ENCODE results near the gene SCN4B. TPM values are rescaled to one million over a fixed set of nuclear protein-coding genes. Genes with fewer than 3 reads are reported as not detected.

SCN4B gene
- total RNA-seq, 3 donors from 2014 or later (not counting 1 experiment from before 2014, with no cell fraction given) = 0.33 TPM; not detected in 2

DNA sequence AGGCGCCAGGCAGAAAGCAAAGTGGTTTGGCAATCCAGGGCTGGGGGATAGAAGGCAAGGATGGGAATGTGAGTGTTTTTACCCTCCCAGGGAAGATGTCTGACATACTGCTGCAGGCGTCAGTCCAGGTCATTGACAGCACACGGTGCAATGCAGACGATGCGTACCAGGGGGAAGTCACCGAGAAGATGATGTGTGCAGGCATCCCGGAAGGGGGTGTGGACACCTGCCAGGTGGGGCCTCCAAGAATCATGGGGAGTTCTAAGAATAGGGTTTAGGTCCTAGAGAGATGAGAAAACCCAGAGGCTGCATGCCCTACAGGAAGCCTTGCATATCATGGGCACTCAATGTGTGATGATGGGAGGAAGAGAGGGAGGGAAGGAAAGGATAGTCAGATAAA, 37.6 kb downstream of the SCN4B start:
- H3K27ac Mint-ChIP-seq = peak overlapping the region in 1 of 2 donors; percentile 43
- peaks cover 16 to 17% of the 10 kb centered on the region in 2 donors for H3K27me3 Mint-ChIP-seq (ENCODE audit: low read depth in 2 of 2)
- ATAC-seq = no peak
- intact Hi-C loops (cut with micrococcal nuclease) = no loop called here
- no peaks in the 10 kb centered on the region for H3K9me3 ChIP-seq (ENCODE audit: control insufficient read depth, insufficient read depth, low read length)
- H3K9me3 Mint-ChIP-seq = no peaks in the 10 kb centered on the region
- 95% methylated on average over 7 of the region's 7 CpGs for WGBS (ENCODE audit: insufficient coverage)
- TF ChIP-seq, protein P1, sequence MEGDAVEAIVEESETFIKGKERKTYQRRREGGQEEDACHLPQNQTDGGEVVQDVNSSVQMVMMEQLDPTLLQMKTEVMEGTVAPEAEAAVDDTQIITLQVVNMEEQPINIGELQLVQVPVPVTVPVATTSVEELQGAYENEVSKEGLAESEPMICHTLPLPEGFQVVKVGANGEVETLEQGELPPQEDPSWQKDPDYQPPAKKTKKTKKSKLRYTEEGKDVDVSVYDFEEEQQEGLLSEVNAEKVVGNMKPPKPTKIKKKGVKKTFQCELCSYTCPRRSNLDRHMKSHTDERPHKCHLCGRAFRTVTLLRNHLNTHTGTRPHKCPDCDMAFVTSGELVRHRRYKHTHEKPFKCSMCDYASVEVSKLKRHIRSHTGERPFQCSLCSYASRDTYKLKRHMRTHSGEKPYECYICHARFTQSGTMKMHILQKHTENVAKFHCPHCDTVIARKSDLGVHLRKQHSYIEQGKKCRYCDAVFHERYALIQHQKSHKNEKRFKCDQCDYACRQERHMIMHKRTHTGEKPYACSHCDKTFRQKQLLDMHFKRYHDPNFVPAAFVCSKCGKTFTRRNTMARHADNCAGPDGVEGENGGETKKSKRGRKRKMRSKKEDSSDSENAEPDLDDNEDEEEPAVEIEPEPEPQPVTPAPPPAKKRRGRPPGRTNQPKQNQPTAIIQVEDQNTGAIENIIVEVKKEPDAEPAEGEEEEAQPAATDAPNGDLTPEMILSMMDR (IDR thresholded peaks at IDR 0.05) = no peak
- no peak overlapping the region for H3K27ac ChIP-seq (ENCODE audit: low read length)
- no peak for DNase-seq
- no peak overlapping the region for H3K4me3 ChIP-seq (ENCODE audit: low read length)
- no peaks in the 10 kb centered on the region for H3K27me3 ChIP-seq (ENCODE audit: control insufficient read depth, insufficient read depth, low read length)
- no peak overlapping the region for H3K4me3 Mint-ChIP-seq
- H3K36me3 ChIP-seq (ENCODE audit: control insufficient read depth, insufficient read depth, low read length) = no peaks in the 10 kb centered on the region
- peaks cover 0 to 11% of the 10 kb centered on the region in 2 donors for H3K4me1 Mint-ChIP-seq
- no peaks in the 10 kb centered on the region for H3K36me3 Mint-ChIP-seq
- H3K4me1 ChIP-seq (ENCODE audit: control insufficient read depth, insufficient read depth, low read length) = no peaks in the 10 kb centered on the region

DNA sequence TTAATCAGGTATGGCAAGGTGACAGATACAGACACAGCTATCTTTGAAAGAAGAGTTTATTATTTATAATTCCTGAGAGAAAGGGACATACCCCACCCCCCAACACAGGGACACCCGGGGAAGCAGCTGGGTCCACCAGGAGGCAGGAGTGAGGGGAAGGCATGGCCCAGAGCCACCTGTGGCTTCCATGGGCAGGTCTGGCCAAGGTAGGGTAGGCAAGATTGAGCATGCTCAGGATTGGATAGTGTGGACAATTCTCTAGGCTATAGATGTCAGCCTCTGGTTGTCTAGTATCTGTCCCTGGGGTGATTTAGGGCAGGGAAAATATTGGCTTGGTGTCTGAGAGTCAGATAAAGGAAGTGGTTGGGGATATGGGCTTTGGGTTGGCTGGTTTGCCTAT, 38.4 kb downstream of the SCN4B start:
- H3K27ac Mint-ChIP-seq = no peak overlapping the region

DNA sequence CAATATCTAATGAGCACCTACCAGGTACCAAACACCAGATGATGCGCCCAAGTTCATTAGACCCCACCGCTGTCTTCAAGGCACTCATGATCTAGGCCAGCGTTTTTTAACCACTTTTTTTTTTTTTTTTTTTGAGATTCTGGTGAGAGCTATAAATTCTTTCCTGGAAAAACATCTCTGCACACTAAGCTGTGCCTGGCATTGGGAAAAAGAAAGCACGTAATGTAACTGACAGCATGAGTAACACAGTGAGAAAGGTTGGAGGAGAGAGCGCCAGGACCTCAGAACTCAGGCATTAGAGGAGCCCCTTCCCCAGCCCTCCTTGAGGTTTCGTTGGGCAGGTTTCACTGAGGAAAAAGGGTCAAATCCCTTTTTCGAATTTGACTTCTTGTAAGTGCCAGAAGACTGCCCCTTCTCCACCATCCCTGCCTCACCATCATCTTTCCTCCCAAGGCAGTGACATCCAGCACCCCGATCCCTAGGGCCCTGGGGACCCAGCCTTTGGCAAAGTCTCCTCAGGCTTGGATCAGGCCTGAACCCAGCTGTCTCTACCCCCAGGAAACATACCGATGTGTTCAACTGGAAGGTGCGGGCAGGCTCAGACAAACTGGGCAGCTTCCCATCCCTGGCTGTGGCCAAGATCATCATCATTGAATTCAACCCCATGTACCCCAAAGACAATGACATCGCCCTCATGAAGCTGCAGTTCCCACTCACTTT, 39.8 kb downstream of the SCN4B start:
- no peak overlapping the region for H3K4me3 ChIP-seq (ENCODE audit: low read length)
- H3K27me3 ChIP-seq (ENCODE audit: control insufficient read depth, insufficient read depth, low read length) = no peaks in the 10 kb centered on the region
- H3K36me3 ChIP-seq (ENCODE audit: control insufficient read depth, insufficient read depth, low read length) = no peaks in the 10 kb centered on the region
- H3K4me3 Mint-ChIP-seq = no peak overlapping the region
- no peaks in the 10 kb centered on the region for H3K4me1 ChIP-seq (ENCODE audit: control insufficient read depth, insufficient read depth, low read length)
- intact Hi-C loops (cut with micrococcal nuclease) = no loop called here
- DNase-seq (no peak), ATAC-seq (no peak)
- H3K36me3 Mint-ChIP-seq = no peaks in the 10 kb centered on the region
- no peak overlapping the region for H3K27ac Mint-ChIP-seq
- H3K4me1 Mint-ChIP-seq = peaks cover 0 to 11% of the 10 kb centered on the region in 2 donors
- peaks cover 10 to 14% of the 10 kb centered on the region in 2 donors for H3K27me3 Mint-ChIP-seq (ENCODE audit: low read depth in 2 of 2)
- no peaks in the 10 kb centered on the region for H3K9me3 Mint-ChIP-seq
- TF ChIP-seq, protein P1 (IDR thresholded peaks at IDR 0.05) = no peak
- 91% methylated on average over 11 of the region's 11 CpGs for WGBS (ENCODE audit: insufficient coverage)
- H3K9me3 ChIP-seq (ENCODE audit: control insufficient read depth, insufficient read depth, low read length) = no peaks in the 10 kb centered on the region
- no peak overlapping the region for H3K27ac ChIP-seq (ENCODE audit: low read length)

More for the DNA sequence above, 38.4 kb downstream of the SCN4B start:
- Histone ChIP-seq H3K4me1 (ENCODE audit: control insufficient read depth, insufficient read depth, low read length) (no peaks in the 10 kb centered on the region), H3K4me3 (ENCODE audit: low read length) (no peak overlapping the region), H3K36me3 (ENCODE audit: control insufficient read depth, insufficient read depth, low read length) (no peaks in the 10 kb centered on the region), H3K27me3 (ENCODE audit: control insufficient read depth, insufficient read depth, low read length) (no peaks in the 10 kb centered on the region), H3K9me3 (ENCODE audit: control insufficient read depth, insufficient read depth, low read length) (no peaks in the 10 kb centered on the region), H3K27ac (ENCODE audit: low read length) (no peak overlapping the region)
- ATAC-seq (no peak), DNase-seq (no peak)
- no peak overlapping the region for H3K4me3 Mint-ChIP-seq
- peaks cover 0 to 11% of the 10 kb centered on the region in 2 donors for H3K4me1 Mint-ChIP-seq
- H3K9me3 Mint-ChIP-seq = no peaks in the 10 kb centered on the region
- no peaks in the 10 kb centered on the region for H3K36me3 Mint-ChIP-seq
- TF ChIP-seq, protein P1 (IDR thresholded peaks at IDR 0.05) = no peak
- H3K27me3 Mint-ChIP-seq (ENCODE audit: low read depth in 2 of 2) = peaks cover 15 to 17% of the 10 kb centered on the region in 2 donors
- intact Hi-C loops (cut with micrococcal nuclease) = no loop called here
- 100% methylated on average over 1 of the region's 1 CpG for WGBS (ENCODE audit: insufficient coverage)

DNA sequence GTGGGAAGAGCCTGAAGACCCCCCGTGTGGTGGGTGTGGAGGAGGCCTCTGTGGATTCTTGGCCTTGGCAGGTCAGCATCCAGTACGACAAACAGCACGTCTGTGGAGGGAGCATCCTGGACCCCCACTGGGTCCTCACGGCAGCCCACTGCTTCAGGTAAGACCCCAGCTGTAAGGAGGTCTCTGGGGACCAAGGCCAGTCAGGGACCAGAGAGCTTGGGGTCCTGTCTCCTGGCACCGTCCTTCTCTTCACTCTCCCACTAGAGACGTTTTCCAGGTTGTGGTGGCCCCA, 40.9 kb downstream of the SCN4B start:
- H3K9me3 ChIP-seq (ENCODE audit: control insufficient read depth, insufficient read depth, low read length) = no peaks in the 10 kb centered on the region
- H3K9me3 Mint-ChIP-seq = no peaks in the 10 kb centered on the region
- H3K4me3 ChIP-seq (ENCODE audit: low read length) = no peak overlapping the region
- no peaks in the 10 kb centered on the region for H3K4me1 ChIP-seq (ENCODE audit: control insufficient read depth, insufficient read depth, low read length)
- peaks cover 10 to 12% of the 10 kb centered on the region in 2 donors for H3K27me3 Mint-ChIP-seq (ENCODE audit: low read depth in 2 of 2)
- no peaks in the 10 kb centered on the region for H3K36me3 ChIP-seq (ENCODE audit: control insufficient read depth, insufficient read depth, low read length)
- intact Hi-C loops (cut with micrococcal nuclease) = no loop called here
- DNase-seq (no peak), ATAC-seq (no peak)
- no peak overlapping the region for H3K27ac Mint-ChIP-seq
- TF ChIP-seq, protein P1 (IDR thresholded peaks at IDR 0.05) = no peak
- H3K4me1 Mint-ChIP-seq = peaks cover 0 to 11% of the 10 kb centered on the region in 2 donors
- H3K27ac ChIP-seq (ENCODE audit: low read length) = no peak overlapping the region
- no peaks in the 10 kb centered on the region for H3K36me3 Mint-ChIP-seq
- WGBS (ENCODE audit: insufficient coverage) = 85% methylated on average over 6 of the region's 6 CpGs
- H3K27me3 ChIP-seq (ENCODE audit: control insufficient read depth, insufficient read depth, low read length) = no peaks in the 10 kb centered on the region
- H3K4me3 Mint-ChIP-seq = no peak overlapping the region
